ENCODE data around the gene COL2A1. TPM values are rescaled to one million over a fixed set of nuclear protein-coding genes. Genes with fewer than 3 reads are reported as not detected.

COL2A1 gene
- total RNA-seq (2022) (200 and 201 TPM in 2 replicates), Bru-seq, nascent RNA (percentile 76 among the genes with signal in this experiment), BruChase-seq, experiment 1, labeled RNA remaining after a 2-hour chase (percentile 73 among the genes with signal in this experiment), BruChase-seq, experiment 2, labeled RNA remaining after a 6-hour chase (percentile 87 among the genes with signal in this experiment)
- long read RNA-seq, full-length matches to known transcripts, result 34 of 114 reads
- long read RNA-seq, partial matches to known transcripts, result 55 of 114 reads
- long read RNA-seq, other reads (novel, unspliced or antisense), result 25 of 114 reads

- Mint-ChIP-seq H3K36me3 (ENCODE audit: insufficient read depth, unreplicated experiment) (peaks cover 29% of the 10 kb centered on the region), H3K27ac (ENCODE audit: unreplicated experiment) (peak within 1 kb of the TSS; percentile 92), H3K27me3 (ENCODE audit: insufficient read depth, unreplicated experiment) (no peaks in the 10 kb centered on the region), H3K4me1 (ENCODE audit: low read depth, unreplicated experiment) (peaks cover 8% of the 10 kb centered on the region), H3K9me3 (ENCODE audit: unreplicated experiment) (peaks cover 8% of the 10 kb centered on the region), H3K4me3 (ENCODE audit: unreplicated experiment) (peak within 1 kb of the TSS; percentile 95)
- peaks cover 23% of the 10 kb centered on the region for H3K4me1 ChIP-seq
- TF ChIP-seq, protein P1, sequence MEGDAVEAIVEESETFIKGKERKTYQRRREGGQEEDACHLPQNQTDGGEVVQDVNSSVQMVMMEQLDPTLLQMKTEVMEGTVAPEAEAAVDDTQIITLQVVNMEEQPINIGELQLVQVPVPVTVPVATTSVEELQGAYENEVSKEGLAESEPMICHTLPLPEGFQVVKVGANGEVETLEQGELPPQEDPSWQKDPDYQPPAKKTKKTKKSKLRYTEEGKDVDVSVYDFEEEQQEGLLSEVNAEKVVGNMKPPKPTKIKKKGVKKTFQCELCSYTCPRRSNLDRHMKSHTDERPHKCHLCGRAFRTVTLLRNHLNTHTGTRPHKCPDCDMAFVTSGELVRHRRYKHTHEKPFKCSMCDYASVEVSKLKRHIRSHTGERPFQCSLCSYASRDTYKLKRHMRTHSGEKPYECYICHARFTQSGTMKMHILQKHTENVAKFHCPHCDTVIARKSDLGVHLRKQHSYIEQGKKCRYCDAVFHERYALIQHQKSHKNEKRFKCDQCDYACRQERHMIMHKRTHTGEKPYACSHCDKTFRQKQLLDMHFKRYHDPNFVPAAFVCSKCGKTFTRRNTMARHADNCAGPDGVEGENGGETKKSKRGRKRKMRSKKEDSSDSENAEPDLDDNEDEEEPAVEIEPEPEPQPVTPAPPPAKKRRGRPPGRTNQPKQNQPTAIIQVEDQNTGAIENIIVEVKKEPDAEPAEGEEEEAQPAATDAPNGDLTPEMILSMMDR (IDR thresholded peaks at IDR 0.05; ENCODE audit: insufficient read depth in 1 of 2, low read depth in 1 of 2, low read length in 1 of 2, severe bottlenecking in 1 of 2, unreplicated experiment in 1 of 2), result no peak
- H3K36me3 ChIP-seq (ENCODE audit: control insufficient read depth, insufficient read depth, low read length), result no peaks in the 10 kb centered on the region
- no peaks in the 10 kb centered on the region for H3K9me3 ChIP-seq
- intact Hi-C loops (cut with micrococcal nuclease; ENCODE audit: unreplicated experiment), result loop anchor here (5.0 kb wide), 2 partner anchors 97 to 163 kb away; no protein-coding TSS in a partner anchor
- no peaks in the 10 kb centered on the region for H3K27me3 ChIP-seq (replicated peaks; ENCODE audit: control insufficient read depth, insufficient read depth, low read length)
- ChIA-PET CTCF (no interaction called here), POLR2A (no interaction called here)
- DNase-seq, result peak; percentile 64 to 84
- H3K4me3 ChIP-seq (ENCODE audit: low read depth, low read length), result peak within 1 kb of the TSS; percentile 50
- no TSS peak for BruUV-seq (replicated peaks)
Observed at GRCh38 chr12:48004053-48004941, at the start of gene COL2A1. TSS of gene COL2A1 (minus strand) at chr12:48004476. CDS start at chr12:48004321, 155 bp downstream.

- H3K27ac Mint-ChIP-seq (ENCODE audit: unreplicated experiment), result no peak overlapping the region
- intact Hi-C loops (cut with micrococcal nuclease; ENCODE audit: unreplicated experiment), result no loop called here
- ChIA-PET POLR2A (no interaction called here), CTCF (no interaction called here)
- H3K4me3 ChIP-seq (ENCODE audit: low read depth, low read length), result no peak overlapping the region
- H3K4me1 Mint-ChIP-seq (ENCODE audit: low read depth, unreplicated experiment), result no peaks in the 10 kb centered on the region
- H3K36me3 Mint-ChIP-seq (ENCODE audit: insufficient read depth, unreplicated experiment), result peaks cover 10% of the 10 kb centered on the region
- no peak for DNase-seq
- H3K27me3 Mint-ChIP-seq (ENCODE audit: insufficient read depth, unreplicated experiment), result no peaks in the 10 kb centered on the region
- H3K9me3 ChIP-seq, result peaks cover 8% of the 10 kb centered on the region; the same call in 1 of the 2 replicates
- H3K9me3 Mint-ChIP-seq (ENCODE audit: unreplicated experiment), result peaks cover 11% of the 10 kb centered on the region
- peaks cover 1% of the 10 kb centered on the region; the same call in 1 of the 2 replicates for H3K36me3 ChIP-seq (ENCODE audit: control insufficient read depth, insufficient read depth, low read length)
- H3K4me3 Mint-ChIP-seq (ENCODE audit: unreplicated experiment), result no peak overlapping the region
- no TSS peak for BruUV-seq (replicated peaks)
- TF ChIP-seq, protein P1 (IDR thresholded peaks at IDR 0.05; ENCODE audit: insufficient read depth in 1 of 2, low read depth in 1 of 2, low read length in 1 of 2, severe bottlenecking in 1 of 2, unreplicated experiment in 1 of 2), result no peak
- no peaks in the 10 kb centered on the region for H3K4me1 ChIP-seq
- H3K27me3 ChIP-seq (replicated peaks; ENCODE audit: control insufficient read depth, insufficient read depth, low read length), result no peaks in the 10 kb centered on the region
Observed at GRCh38 chr12:48053883-48054282, 49.6 kb upstream of the COL2A1 start.

DNA sequence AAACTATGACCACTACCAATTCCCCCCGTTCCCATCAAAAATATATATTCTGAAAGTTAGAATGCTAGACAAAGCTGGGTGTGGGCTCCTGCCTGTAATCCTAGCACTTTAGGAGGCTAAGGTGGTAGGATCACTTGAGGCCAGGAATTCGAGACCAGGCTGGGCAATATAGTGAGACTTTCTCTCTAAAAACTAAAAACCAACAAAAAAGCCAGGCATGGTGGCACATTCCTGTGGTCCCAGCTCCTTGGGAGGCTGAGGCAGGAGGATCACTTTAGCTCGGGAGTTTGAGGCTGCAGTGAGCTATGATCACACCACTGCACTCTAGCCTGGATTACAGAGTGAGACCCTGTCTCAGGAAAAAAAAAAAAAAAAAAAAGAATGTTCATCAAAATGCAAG, 48.8 kb upstream of the COL2A1 start:
- BruUV-seq (replicated peaks), result no TSS peak
- Mint-ChIP-seq H3K36me3 (ENCODE audit: insufficient read depth, unreplicated experiment) (peaks cover 10% of the 10 kb centered on the region), H3K9me3 (ENCODE audit: unreplicated experiment) (peaks cover 4% of the 10 kb centered on the region), H3K4me3 (ENCODE audit: unreplicated experiment) (no peak overlapping the region), H3K4me1 (ENCODE audit: low read depth, unreplicated experiment) (no peaks in the 10 kb centered on the region), H3K27ac (ENCODE audit: unreplicated experiment) (no peak overlapping the region), H3K27me3 (ENCODE audit: insufficient read depth, unreplicated experiment) (no peaks in the 10 kb centered on the region)
- no peaks in the 10 kb centered on the region for H3K4me1 ChIP-seq
- H3K36me3 ChIP-seq (ENCODE audit: control insufficient read depth, insufficient read depth, low read length), result no peaks in the 10 kb centered on the region
- TF ChIP-seq, protein P1 (IDR thresholded peaks at IDR 0.05; ENCODE audit: insufficient read depth in 1 of 2, low read depth in 1 of 2, low read length in 1 of 2, severe bottlenecking in 1 of 2, unreplicated experiment in 1 of 2), result no peak
- POLR2A ChIA-PET, result no interaction called here
- no peak overlapping the region for H3K4me3 ChIP-seq (ENCODE audit: low read depth, low read length)
- no peaks in the 10 kb centered on the region for H3K27me3 ChIP-seq (replicated peaks; ENCODE audit: control insufficient read depth, insufficient read depth, low read length)
- DNase-seq, result no peak
- intact Hi-C loops (cut with micrococcal nuclease; ENCODE audit: unreplicated experiment), result no loop called here
- peaks cover under 1% of the 10 kb centered on the region; the same call in 1 of the 2 replicates for H3K9me3 ChIP-seq
- CTCF ChIA-PET, result no interaction called here
